ENCODE measurements around the gene GFM2.

DNA sequence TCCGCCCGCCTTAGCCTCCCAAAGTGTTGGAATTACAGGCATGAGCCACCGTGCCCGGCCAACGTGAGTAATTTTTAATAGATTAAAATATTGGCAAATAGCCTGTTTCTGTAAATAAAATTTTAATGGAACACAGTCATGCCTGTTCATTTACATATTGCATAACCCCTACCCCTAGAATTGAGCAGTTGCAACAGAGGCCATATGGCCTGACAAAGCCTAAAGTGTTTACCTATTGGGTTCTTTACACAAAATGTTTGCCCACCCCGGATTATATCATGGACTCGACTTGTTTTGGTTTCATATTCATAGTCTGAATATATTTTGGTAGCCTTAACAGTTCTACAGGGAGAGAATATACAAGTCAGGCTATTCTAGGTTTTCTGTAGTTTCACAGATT, 5.4 kb upstream of the GFM2 start:
- TF ChIP-seq EZH2 (IDR thresholded peaks at IDR 0.05; ENCODE audit: low read depth, unreplicated experiment) (no peak), JUNB (IDR thresholded peaks at IDR 0.05; ENCODE audit: unreplicated experiment) (no peak), POLR2AphosphoS5 (IDR thresholded peaks at IDR 0.05; ENCODE audit: low read depth) (no peak), CREB1 (CRISPR knock-in tag; IDR thresholded peaks at IDR 0.05; ENCODE audit: low read depth) (no peak), EZH2phosphoT487 (IDR thresholded peaks at IDR 0.05; ENCODE audit: unreplicated experiment) (no peak), NANOG (IDR thresholded peaks at IDR 0.05; ENCODE audit: borderline replicate concordance) (no peak), STAT1 (IDR thresholded peaks at IDR 0.05; ENCODE audit: unreplicated experiment) (no peak)
- TF ChIP-seq, protein P1, sequence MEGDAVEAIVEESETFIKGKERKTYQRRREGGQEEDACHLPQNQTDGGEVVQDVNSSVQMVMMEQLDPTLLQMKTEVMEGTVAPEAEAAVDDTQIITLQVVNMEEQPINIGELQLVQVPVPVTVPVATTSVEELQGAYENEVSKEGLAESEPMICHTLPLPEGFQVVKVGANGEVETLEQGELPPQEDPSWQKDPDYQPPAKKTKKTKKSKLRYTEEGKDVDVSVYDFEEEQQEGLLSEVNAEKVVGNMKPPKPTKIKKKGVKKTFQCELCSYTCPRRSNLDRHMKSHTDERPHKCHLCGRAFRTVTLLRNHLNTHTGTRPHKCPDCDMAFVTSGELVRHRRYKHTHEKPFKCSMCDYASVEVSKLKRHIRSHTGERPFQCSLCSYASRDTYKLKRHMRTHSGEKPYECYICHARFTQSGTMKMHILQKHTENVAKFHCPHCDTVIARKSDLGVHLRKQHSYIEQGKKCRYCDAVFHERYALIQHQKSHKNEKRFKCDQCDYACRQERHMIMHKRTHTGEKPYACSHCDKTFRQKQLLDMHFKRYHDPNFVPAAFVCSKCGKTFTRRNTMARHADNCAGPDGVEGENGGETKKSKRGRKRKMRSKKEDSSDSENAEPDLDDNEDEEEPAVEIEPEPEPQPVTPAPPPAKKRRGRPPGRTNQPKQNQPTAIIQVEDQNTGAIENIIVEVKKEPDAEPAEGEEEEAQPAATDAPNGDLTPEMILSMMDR (conservative IDR thresholded peaks at IDR 0.05; ENCODE audit: low read depth in 2 of 2) = no peak
- TF ChIP-seq, protein P2, sequence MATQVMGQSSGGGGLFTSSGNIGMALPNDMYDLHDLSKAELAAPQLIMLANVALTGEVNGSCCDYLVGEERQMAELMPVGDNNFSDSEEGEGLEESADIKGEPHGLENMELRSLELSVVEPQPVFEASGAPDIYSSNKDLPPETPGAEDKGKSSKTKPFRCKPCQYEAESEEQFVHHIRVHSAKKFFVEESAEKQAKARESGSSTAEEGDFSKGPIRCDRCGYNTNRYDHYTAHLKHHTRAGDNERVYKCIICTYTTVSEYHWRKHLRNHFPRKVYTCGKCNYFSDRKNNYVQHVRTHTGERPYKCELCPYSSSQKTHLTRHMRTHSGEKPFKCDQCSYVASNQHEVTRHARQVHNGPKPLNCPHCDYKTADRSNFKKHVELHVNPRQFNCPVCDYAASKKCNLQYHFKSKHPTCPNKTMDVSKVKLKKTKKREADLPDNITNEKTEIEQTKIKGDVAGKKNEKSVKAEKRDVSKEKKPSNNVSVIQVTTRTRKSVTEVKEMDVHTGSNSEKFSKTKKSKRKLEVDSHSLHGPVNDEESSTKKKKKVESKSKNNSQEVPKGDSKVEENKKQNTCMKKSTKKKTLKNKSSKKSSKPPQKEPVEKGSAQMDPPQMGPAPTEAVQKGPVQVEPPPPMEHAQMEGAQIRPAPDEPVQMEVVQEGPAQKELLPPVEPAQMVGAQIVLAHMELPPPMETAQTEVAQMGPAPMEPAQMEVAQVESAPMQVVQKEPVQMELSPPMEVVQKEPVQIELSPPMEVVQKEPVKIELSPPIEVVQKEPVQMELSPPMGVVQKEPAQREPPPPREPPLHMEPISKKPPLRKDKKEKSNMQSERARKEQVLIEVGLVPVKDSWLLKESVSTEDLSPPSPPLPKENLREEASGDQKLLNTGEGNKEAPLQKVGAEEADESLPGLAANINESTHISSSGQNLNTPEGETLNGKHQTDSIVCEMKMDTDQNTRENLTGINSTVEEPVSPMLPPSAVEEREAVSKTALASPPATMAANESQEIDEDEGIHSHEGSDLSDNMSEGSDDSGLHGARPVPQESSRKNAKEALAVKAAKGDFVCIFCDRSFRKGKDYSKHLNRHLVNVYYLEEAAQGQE (IDR thresholded peaks at IDR 0.05; ENCODE audit: unreplicated experiment) = no peak
- TF ChIP-seq, protein P3, sequence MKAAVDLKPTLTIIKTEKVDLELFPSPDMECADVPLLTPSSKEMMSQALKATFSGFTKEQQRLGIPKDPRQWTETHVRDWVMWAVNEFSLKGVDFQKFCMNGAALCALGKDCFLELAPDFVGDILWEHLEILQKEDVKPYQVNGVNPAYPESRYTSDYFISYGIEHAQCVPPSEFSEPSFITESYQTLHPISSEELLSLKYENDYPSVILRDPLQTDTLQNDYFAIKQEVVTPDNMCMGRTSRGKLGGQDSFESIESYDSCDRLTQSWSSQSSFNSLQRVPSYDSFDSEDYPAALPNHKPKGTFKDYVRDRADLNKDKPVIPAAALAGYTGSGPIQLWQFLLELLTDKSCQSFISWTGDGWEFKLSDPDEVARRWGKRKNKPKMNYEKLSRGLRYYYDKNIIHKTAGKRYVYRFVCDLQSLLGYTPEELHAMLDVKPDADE (IDR thresholded peaks at IDR 0.05) = no peak
